ENCODE data around the gene URB2.
"Not testable (repeated sequence)": the region's sequence is repeated elsewhere in the genome, so short reads cannot be mapped to it uniquely, and the experiment has no call there.

The URB2 gene

DNA sequence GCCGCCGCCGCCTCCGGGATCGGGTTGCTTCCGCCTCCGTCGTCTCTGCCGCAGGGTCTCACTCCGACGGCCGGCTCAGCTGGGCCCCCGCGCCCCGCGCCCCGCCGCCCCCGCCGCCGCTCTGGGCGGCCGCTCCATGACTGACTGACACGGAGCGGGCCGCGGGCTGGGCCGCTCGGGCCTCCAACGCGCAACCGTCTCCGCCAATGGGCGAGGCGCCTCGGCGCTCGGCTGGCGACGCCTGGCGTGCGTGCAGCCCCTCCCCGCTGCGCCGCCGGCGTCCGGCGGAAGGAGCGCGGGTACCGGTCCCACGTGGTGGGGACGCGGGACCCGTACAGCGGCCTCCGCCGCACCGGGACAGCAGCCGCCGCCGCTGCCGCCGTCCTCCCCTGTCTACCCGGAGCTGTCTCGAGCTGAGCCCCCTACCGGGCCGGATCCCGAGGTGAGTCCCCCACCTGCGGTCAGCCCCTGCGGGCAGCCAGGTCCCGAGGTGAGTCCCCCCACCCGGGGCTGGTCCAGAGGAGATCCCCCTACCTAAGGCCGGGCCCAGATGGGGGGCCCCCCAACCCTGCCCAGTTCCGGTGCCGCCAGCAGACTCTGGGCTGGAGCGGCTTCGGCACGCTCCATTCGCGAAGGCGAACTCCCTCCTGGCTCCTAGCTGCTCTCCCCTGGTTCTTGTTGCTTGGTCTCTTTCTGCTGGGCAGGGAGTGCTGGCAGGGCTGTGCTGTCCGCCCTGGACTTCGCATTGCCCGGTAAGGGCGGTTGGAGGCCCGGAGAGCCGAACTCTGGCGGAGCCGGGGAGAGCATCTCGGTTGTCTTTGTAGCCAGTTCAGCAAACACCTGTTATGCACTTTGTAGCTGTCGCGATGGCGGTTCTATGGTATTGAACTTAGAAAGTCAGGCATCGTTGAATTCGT lies at the start of gene URB2, which contains the start of gene TAF5L:
Gene URB2 (plus strand): TSS at position 333 of the 917 bp plus-strand sequence. CDS start 1,387 bp downstream, outside the sequence.
Gene TAF5L (minus strand): TSS at position 208 of the 917 bp plus-strand sequence. CDS start 11,640 bp downstream, outside the sequence.
- DNase-seq (ENCODE audit: low read depth in 2 of 2), result peak; percentile 36 to 57

DNA sequence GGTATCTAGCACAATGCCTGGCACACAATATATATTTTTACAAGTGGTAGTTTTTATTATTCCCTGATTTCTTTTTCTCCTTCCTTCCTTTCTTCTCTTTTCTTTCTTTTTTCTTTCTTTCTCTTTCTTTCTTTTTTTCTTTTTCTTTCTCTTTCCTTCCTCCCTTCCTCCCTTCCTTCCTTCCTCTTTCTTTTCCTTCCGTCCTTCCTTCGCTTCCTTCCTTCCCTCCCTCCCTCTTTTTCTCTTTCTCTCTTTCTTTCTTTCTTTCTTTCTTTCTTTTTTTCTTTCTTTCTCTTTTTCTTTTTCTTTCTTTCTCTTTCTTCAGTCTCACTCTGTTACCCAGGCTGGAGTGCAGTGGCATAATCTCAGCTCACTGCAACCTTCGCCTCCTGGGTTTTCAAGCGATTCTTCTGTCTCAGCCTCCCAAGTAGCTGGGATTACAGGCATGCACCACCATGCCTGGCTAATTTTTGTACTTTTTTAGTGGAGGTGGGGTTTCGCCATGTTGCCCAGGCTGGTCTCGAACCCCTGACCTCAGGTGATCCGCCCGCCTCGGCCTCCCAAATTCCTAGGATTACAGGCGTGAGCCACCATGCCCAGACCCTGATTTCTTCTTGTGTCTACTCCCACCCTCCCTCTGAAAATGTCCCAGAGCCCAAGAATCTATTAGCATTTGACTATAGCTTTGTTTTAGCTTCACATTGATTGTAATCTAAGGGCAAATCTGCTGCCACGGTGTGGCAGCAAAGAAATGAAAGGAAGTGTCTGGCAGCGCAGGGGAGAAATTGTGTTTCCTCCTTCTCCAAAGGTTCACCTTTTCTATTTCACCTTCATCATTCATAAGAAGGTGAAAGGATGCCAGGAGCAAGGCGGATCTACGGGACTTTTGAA lies 47.6 kb upstream of the URB2 start:
- DNase-seq (ENCODE audit: low read depth in 2 of 2), result no peak

DNA sequence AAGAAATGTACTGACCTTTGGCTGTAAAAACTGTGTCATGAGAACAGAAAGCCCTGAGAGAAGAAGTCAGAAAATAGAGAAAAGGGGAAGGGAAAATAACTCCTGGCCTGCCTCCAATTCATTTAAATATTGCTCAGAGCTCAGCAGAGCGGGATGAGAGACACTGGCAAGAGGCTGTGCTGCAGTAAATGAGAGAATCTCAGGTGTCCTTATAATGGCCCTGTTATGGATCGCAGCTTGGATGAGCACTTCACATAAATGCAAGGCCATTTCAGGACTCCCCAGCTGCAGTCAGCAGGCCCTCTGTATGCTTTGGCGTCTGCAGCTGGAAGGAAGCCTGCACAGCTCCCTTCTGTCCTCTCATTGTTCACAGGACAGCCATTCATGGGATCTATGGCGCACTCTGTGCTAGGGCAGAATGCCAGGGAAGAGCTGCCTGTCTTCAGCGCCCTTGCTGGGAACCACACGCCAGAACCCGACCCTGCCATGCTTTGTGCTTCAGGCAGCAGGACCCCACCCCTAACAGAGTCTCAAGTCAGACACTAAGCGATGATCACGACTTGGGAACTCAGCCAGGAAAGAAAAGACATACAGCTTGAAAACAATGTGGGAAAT lies 46.9 kb upstream of the URB2 start:
- DNase-seq (ENCODE audit: low read depth in 2 of 2), result no peak

DNA sequence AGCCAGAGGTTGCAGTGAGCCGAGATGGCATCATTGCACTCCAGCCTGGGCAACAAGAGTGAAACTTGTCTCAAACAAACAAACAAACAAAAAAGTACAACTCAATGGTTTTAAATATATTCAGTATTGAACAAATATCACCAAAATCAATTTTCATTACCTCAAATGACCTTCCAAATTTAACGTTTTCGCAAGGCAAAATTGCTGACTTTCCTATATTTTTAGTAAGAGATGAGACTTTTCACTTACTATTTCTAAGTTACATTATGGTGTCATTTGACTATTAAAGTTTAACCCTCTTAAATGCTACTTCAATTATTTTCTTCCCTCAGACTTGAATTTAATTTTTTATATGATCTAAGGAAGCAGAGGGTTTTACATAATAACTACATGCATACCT lies 44.6 kb upstream of the URB2 start:
- no peak for DNase-seq (ENCODE audit: low read depth in 2 of 2)

DNA sequence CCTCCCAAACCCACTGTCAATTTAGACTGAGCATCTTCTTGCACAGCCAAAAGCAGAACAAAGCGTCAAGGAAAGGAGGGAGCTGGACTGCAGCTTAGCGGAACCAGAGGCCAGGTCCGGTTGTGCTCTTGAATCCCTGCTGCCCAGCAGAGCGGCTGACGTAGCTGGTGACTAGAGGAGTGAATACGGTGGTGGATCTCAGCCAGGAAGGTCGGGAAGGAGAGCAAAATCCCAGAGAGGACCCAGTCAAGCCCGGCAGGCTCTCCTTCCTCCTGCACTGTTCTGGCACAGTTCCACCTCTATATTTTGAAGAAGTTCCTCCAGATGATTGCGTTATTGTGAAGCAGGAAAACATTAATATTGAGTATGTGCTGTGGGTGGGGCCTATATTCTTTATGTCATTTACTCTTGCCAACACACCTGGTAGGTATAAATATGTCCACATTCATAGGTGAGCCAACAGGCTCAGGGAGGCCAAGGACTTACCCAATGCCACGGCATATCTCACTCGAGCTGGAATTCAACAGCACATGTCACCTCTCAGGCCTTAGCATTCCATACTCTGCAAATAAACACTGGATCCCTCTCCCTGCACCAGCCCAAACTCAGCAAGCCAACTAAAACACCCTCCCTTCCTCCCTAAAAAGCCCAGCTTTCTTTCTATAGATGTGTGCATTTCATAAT lies 43.9 kb upstream of the URB2 start:
- no peak for DNase-seq (ENCODE audit: low read depth in 2 of 2)

DNA sequence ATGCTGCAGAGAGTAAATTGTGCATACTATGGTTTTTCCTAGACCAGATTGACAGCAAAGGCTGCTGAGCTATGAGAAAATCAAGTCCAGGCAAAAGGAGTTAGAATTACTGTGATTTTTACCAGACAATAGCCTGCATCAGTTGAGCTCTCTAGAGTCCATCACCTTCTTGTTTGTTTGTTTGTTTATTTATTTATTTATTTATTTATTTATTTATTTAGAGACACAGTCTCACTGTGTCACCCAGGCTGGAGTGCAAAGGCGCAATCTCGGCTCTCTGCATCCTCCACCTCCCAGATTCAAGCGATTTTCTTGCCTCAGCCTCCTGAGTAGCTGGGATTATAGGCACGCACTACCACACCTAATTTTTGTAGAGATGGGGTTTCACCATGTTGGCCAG lies 43.3 kb upstream of the URB2 start:
- no peak for DNase-seq (ENCODE audit: low read depth in 2 of 2)

DNA sequence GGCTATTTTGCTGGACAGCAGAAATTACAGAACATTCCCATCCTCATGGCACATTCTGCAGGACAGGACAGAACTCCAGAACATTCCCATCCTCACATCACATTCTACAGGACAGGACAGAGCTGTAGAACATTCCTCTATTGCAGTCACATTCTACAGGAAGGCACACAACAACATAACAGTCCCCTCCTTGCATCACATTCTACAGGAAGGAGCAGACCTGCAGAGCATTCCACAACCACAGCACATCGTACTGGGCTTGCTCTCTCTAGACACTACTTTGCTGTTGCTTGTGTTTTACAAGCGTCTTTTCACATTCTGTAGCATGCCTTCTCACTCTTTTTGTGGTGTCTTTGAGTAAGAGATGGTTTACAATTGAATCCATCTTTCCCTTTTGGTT lies 40.7 kb upstream of the URB2 start:
- DNase-seq (ENCODE audit: low read depth in 2 of 2), result no peak

DNA sequence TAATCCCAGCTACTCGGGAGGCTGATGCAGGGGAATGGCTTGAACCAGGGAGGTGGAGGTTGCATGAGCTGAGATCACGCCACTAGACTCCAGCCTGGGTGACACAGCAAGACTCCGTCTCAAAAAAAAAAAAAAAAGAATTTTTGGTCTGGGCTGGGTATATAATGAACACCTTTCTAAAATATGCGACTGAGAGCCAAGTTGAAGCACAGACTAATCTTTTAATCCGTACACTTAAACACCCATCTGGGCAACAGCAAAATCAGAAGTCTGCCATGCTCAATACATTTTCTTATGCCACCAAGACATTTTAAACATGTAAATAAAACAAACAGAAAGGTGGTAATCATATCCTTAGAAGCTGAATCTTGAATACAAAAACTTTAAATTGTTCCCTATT lies 35.9 kb upstream of the URB2 start:
- DNase-seq (ENCODE audit: low read depth in 2 of 2), result no peak

DNA sequence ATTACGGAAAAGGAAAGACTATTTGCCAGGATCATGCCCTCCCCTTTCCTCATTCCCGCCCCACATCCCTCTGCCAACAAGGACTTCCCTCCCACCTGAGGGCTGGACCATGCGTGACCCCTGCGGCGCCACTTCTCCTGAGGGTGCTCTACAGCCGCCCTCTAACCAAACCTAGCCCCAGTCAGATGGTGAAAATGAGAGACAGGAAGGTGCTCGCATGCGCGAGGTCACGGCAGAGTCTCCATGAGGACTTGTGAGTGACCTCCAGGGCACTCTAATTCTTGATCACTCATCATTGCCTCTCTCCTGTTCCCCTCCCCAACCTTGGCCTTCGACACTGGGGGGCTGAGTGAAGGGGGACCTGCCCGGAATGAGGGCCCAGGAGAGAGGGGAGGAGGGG lies 32.2 kb upstream of the URB2 start:
- DNase-seq (ENCODE audit: low read depth in 2 of 2), result no peak

DNA sequence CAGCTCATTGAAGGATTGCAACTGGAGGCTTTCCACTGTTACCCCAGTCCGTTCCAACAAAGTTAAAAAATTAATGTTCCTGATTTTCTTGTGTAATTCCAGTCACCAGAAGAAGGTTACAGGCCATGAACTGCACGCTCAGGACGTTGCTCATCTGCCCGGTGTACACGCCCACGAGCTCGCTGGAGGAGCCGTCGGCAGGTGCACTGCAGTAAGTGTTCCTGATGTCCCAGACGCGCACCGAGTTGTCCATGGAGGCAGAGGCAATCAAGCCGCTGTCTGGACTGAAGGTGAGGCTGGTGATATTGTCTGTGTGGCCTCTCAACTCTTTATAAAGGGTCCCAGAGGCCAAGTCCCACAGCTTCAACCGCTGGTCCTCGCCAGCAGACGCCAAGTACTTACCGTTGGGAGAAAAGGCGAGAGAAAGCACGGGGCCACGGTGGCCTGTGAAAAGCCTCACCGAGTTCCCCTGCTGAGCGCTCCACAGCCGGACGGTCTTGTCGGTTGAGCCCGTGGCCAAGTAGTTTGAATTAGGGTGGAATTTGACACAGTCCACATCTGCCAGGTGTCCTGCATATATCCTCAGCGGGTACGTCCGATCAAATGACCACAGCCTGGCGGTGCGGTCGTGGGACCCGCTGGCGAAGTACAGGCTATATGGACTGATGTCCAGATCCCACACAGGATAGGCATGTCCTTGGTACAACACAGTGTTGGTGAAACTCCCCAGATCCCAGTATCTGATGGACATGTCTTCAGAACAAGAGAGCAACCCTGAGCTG lies 31.6 kb upstream of the URB2 start:
- no peak for DNase-seq (ENCODE audit: low read depth in 2 of 2)

DNA sequence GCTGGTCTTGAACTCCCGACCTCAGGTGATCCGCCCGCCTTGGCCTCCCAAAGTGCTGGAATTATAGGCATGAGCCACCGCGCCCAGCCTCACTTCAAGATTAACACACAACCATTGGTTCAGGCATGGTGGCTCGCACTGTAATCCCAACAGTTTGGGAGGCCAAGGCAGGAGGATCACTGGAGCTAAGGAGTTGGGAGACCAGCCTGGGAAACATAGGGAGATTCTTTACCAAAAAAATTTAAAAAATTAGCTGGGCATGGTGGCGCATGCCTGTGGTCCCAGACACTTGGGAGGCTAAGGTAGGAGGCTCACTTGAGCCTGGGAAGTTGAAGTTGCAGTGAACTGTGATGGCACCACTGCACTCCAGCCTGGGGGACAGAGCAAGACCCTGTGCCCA lies 30.2 kb upstream of the URB2 start:
- DNase-seq (ENCODE audit: low read depth in 2 of 2), result not testable (repeated sequence)

DNA sequence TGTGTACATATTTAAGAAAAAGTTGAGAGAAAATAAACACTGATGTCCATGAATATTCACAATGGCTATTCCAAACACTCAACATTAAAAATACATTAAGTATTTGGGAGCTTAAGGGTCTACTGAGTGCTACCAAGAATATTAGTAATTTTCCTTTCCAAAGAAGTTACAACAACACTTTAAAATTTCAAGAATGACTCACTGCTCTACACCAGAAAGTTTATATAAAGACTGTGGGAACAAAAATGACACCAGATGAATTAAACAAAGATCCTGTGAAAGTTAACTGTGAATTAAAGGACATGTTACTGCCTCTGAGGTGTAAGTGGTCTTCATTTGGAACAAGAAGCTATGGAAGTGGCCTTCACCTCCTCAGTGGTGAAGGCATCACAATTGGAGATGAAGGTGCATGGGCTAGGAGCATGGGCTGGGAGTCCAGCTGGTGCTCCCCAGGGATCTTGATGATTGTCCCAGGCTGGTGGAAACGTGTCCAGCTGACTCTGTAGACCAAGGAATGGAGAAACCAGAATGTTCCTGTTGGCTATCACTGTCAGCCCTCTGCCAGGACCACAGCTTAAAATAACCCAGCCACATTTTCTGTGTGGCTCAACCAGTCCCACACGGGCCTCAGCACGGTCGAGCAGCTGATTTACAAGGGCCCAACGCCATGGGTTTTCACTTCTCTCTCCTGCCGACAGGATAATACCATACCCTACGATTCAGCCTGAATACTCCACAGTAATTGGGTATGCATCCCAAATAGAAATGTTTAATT lies 28.9 kb upstream of the URB2 start:
- no peak for DNase-seq (ENCODE audit: low read depth in 2 of 2)

DNA sequence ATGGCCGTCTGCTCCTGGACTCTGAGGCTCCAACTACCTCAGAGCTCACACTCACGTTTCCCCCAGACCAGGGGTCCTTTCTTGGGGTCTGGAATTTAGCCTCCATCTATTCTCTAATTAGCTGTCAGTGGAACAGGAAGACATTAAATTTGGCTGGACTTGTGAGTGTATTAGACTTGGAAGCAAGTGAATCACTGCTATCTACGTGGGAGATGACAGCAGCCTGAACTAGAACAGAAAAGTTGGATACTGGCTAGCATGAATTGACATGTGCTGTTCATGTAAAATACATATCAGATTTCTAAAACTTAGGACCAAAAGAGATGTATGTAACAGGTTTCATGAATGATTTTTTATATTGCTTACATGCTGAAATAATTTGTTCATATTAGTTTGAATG lies 28.2 kb upstream of the URB2 start:
- no peak for DNase-seq (ENCODE audit: low read depth in 2 of 2)

DNA sequence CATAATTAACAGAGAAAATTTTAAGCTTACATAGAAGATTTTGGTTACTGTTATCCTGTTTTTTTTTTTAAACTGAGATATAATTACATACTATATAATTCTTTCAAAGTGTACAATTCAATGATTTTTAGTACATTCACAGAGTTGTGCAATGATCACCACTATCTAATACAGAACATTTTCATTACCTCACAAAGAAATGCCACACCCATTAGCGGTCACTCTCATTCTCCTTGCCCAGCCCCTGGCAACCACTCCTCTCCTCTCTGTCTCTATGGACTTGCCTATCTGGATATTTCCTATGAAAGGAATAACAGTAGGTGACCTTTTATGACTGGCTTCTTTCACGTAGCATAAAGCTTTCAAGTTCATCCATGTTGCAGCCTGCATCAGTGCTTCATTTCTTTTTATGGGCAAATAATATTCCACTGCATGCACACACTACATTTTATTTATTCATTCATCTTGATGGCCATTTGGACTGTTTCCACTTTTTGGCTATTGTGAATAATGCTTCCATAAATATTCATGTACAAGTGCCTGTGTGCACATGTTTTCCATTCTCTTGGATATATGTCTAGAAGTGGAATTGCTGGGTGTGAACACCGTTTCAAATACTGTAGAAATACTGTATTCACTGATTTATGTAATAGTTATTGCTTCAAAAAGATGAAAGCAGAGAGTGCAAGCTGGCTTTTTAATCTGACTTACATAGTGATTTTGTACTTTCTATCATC lies 26.7 kb upstream of the URB2 start:
- DNase-seq (ENCODE audit: low read depth in 2 of 2), result no peak

DNA sequence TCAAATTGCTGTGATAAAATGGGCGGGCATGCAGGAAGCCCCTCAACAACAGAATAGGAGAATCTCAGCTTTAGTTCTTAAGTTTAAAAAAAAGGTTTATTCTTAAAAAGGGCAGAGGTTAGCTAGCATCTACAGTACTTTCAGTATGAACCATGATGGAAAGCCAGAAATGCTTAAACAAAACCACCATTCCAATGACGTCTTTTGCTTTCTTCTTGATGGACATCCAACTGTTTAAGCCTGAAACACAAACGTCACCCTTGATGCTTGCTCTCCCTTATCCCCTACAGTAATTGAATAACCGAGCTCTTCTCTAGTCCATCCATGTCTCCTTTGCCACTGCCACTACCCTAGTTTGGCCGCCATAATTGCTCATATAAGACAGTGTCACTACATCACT lies 25.8 kb upstream of the URB2 start:
- DNase-seq (ENCODE audit: low read depth in 2 of 2), result no peak

DNA sequence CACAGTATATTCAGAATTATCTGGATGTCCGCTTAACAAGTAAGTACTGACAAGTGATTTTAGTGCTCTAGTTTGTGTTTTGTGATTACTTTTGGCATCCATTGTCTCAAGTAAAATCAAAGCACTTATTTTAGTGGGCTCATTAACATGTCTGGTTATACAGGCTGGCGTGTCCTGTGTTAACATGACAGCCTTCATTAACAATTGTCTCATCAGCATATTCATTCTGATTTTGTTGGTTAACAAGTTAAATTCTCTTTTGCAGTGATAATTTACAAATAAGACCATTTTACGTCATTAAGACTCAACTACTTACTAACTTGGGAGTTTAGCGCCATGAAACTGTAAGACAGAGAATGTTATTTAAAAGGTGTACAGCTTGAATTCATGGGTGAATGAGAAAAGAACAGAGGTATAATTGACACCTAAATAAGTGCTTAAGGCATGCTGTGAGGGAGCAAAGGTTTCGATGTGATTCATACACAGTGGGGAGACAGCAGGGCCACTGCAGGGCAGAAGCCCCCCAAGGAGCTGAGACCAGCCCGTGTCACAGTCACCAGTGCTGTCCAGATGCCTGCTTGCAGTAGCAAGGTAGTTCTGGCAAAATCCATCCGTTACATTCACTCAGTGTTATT lies 22.6 kb upstream of the URB2 start:
- DNase-seq (ENCODE audit: low read depth in 2 of 2), result no peak

DNA sequence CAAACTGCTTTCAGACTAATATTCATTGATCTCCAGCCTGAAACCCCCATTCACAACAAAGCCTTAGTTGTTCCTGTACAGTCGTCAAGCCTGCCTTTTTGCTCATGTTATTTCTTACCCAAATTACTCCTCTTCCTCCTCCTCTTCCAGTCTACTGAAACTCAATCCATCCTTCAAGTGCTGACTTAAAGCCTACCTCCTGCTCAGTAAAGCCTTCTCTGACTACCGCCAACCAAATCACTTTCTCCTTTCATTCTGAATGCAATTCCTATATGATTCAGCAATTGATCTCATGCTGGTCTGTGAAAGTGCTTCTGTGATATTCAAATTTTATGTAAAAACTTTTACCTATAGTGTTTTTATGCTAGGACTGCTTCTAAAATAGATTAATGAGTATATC lies 18.7 kb upstream of the URB2 start:
- no peak for DNase-seq (ENCODE audit: low read depth in 2 of 2)

DNA sequence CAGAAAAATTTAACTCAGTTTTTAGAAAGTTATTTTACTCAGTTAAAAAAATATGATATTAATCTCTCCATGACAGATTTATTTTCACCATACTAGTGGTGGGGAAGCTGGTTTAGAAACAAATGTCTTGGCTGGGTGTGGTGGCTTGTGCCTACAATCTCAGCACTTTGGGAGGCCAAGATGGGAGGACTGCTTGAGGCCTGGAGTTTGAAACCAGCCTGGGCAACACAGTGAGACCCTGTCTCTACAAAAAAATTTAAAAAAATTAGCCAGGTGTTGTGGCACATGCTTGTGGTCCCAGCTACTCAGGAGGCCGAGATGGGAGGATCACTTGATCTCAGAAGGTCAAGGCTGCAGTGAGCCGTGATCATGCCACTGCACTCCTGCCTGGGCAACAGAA lies 17.5 kb upstream of the URB2 start:
- no peak for DNase-seq (ENCODE audit: low read depth in 2 of 2)

DNA sequence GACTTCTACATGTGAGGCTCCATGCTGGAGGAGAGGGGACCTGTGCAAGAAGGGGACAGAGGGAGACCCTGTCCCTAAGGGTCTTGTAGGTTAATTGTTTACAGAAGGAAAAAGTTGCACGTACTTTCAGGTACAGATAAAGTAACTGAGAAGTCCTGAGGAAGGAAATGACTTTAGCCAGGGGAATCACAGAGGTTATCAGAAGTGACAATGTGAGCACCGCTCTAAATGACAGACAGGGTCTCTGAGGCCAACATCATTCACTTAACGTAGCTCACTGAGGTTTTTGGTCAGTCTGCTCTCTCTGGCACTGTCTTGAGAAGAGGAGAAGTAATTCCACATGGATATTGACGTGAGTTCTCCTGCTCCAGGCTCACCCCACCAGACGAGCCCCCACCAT lies 12.1 kb upstream of the URB2 start:
- DNase-seq (ENCODE audit: low read depth in 2 of 2), result no peak
